ENCODE data around the gene ZNF318.
"Not testable (repeated sequence)": the region's sequence is repeated elsewhere in the genome, so short reads cannot be mapped to it uniquely, and the experiment has no call there.

Gene ZNF318

DNA sequence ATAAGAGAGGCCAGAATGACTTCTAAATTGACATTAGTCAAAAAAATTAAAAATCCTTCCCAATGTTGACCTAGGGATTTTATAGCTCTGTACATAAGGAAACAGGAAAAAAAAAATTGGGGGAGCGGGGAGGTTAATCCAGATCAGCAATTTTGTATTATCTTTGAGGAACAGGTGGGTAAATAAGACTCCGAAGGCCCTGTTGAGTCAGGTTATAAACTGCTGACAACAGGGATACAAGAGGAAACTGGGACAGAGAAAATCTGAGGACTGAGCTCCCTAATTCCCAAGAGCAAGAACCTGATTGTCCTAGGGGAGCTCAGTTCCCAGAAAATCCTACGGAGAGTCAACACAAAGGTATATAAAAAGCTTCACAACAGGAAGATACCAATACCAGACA lies 34.0 kb downstream of the ZNF318 start:
- DNase-seq = no peak

DNA sequence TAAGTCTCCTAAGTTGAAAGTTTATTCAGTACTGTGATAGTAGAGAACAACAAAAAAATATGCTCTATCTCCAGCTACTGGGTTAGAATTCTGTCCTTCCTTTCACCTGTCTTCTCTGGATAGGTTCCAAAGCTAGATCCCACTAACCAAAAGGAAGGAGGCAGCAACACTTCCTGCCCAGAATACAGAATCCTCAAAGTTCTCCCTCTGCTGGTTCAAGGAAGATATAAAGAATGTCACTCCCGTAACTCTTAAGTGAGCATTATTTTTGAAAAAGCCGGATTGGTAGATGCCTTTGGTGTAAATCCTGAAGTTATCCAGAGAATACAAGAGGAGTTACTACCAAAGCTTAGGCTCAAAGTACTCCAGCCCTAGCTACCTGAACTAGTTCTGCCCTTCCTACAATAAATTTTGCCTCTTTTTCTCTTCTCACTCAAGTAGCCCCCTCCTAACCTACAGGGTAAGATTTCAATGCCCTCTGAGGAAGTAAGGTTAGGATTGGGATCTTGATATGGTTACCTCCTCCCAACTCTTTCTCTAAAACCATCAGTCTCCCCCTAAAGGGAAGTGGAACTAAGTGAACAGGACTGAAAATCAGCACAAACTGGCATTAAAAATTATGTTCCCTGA lies 34.9 kb downstream of the ZNF318 start:
- DNase-seq = peak; percentile 15

GRCh38 chr6:43331891-43332290 lies 37.6 kb downstream of the ZNF318 start:
- no peak for DNase-seq

DNA sequence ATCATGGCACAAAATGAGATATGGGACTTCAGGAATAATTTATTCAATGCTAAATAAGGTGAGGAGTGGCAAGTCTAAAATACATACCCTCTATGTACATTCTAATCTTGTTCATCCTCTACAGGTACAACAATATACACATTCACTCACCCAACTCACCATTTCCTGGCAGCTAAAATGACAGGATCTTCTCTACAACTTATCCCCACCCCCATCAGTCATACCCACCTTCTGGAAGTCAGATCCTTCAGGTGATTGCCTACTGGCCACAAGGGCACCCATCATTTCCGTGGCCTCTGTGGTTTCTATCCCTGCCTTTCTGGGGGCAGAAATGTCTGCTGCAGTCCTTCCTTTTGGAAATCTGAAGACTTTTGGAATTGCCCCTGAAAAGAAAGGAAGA lies 38.0 kb downstream of the ZNF318 start:
- DNase-seq = no peak

GRCh38 chr6:43328528-43328927 lies 40.9 kb downstream of the ZNF318 start:
- DNase-seq = no peak

DNA sequence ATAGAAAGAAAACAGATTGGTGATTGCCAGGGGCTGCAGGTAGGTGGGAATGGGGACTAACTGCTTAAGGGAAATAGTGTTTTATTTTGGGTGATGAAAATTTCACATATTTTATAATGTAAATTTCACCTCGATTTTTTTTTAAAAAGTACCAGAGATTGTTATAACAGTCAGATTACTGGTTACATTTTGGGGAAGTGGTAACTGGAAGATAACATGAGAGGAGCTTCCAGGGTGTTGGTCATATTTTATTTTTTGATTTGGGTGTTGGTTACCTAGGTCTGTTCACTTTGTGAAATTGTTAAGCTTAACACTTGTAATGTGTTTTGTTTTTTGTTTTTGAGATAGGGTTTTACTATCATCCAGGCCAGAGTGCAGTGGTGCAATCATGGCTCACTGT lies 43.6 kb downstream of the ZNF318 start:
- no peak for DNase-seq

- no peak for DNase-seq
These were observed 51.4 kb downstream of the ZNF318 start for GRCh38 chr6:43318011-43318410.

GRCh38 chr6:43313813-43314212 lies 55.6 kb downstream of the ZNF318 start:
- no peak for DNase-seq

DNA sequence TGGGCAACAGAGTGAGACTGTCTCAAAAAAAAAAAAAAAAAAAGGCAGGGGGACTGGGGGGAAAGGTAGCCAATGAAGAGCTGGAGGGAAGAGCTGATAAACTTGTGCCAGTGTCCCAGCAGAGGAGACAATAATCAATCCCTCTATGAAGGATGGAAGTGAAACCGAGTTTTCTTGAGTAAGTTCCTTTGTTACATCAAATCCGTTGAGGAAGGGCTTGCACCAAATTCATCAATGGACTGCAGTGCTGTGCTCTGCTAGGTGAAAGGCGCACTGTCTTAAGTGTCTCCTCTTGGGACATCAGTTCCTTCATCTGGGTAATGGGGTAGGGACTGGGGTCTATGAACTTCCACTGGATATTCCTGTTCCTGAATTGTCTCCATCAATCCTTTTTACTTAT lies 57.8 kb downstream of the ZNF318 start:
- no peak for DNase-seq

GRCh38 chr6:43310624-43311023 lies 58.8 kb downstream of the ZNF318 start:
- DNase-seq = no peak

DNA sequence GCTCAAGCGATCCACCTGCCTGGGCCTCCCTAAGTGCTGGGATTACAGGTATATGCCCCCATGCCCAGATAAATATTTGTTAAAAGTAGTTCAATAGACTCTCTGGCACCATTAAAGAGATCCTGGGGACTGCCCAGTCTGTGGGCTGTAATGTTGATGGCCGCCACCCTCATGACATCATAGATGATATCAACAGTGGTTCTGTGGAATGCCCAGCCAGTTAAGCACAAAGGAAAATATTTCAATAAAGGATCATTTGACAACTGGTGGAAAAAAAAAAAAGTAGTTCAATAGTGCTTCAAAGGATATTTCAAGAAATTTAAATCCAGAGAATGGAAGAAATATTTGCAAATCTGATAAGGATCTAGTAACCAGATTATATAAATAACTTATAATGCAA lies 59.3 kb downstream of the ZNF318 start:
- no peak for DNase-seq

DNA sequence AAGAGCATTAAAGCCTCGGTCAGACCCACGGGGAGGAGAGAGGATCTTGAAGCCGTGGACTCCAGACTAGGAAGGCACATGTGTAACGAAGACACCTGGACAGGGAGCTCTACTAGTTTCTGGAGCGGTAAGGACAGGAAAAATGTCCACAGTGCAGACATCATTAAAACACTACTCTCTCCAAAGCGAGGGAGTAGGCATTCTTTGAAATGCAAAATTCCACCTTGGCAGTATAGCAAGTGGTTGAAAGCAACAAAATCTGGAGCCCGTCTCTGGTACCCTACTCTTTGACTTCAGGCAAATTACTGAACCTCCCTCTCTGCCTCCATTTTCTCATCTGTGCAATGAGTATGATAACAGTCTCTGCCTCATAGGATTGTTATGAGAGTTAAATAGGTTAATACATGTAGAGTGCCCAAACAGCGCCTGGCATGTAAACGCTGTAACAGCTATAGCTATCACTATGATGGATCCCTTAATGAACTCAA lies 60.4 kb downstream of the ZNF318 start:
- no peak for DNase-seq

DNA sequence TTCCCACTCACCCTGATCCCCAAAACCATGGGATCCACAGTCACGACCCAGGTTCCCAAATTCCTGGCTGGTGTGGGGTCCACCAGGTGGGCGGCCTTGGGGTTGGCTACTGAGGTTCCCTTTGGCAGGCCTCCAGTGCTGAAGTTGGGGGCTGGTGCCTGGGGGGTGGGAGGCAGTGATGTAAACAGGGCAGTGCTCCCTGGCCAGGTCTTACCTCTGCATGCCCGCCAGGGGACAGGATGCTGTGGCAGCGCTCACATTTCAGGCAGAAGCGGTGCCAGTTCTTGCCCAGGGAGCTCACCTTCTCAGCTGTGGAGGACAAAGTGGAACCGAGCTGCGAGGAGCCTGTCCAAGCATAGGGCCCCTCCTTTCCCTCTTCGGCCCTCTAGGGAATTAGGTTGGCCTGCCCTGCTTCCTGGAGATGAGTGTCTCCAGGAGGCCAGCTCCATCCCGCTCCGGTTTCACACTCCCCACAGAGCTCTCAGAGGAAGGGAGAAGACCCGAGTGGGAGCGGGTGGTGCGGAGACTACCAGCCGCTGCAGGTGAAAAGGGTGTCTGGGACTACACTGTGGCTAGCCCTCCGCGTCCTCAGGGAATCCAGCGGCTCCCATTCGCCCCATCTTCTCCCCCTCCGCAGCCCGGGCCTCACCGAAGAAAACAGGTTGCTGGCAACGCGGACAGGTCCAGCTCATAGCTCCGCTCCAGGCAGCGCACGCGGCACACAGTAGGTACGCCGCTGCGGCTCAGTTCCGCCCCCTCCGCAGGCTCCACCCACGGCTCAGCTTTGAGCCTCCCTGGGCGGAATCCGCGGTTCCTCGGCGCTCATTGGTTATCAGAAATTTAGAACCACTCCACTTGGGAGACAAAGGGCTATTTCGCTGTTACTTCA lies 61.1 kb downstream of the ZNF318 start, which contains the start of gene CRIP3:
CRIP3 (minus strand) TSS at position 726 of the 889 bp plus-strand sequence; CDS start at position 692, 34 bp downstream.
- DNase-seq = peak; percentile 22

- DNase-seq = no peak
These were observed 61.9 kb downstream of the ZNF318 start for GRCh38 chr6:43307451-43308100.

DNA sequence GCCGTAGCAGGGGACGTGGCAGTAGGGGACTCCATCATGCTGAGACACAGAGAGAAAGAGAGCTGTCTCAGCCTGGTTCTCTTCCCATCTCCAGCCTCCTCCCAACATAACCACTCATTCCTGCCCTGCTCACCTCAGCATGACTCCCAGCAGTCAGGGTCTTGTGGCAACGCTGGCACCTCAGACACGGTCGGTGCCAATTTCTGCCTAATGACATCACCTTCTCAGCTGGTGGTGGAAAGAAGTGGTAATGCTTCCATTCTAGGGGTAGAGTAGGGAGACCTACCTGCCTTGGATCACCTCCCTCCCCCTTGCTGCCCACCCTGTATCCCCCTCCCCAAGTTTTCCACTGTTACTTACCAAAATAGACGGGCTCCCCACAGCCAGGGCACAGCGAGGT lies 63.4 kb downstream of the ZNF318 start:
- no peak for DNase-seq

GRCh38 chr6:43304882-43305281 lies 64.6 kb downstream of the ZNF318 start:
- DNase-seq = no peak

DNA sequence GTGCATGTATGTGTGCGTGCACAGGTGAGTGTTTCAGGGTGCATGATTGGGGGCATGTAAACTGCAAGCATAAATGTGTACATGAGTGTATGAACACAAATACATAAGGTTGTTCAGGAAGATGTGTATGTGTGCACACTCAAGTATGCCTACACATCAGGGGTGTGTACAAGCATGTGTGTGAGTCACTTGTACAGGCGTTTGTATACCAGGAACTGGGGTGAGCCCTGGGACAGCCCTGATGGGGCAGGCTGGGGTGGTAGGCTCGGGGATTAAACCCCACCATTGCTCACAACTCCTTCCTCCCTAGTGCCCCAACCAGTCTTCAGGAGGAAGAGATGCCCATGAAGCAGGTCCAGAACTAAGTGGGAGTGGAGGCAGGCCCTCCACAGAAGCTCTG lies 65.1 kb downstream of the ZNF318 start:
- DNase-seq = no peak

GRCh38 chr6:43303751-43304331 lies 65.6 kb downstream of the ZNF318 start:
- no peak for DNase-seq

GRCh38 chr6:43303006-43303405 lies 66.4 kb downstream of the ZNF318 start:
- not testable (repeated sequence) for DNase-seq

GRCh38 chr6:43302126-43302525 lies 67.3 kb downstream of the ZNF318 start:
- DNase-seq = no peak

DNA sequence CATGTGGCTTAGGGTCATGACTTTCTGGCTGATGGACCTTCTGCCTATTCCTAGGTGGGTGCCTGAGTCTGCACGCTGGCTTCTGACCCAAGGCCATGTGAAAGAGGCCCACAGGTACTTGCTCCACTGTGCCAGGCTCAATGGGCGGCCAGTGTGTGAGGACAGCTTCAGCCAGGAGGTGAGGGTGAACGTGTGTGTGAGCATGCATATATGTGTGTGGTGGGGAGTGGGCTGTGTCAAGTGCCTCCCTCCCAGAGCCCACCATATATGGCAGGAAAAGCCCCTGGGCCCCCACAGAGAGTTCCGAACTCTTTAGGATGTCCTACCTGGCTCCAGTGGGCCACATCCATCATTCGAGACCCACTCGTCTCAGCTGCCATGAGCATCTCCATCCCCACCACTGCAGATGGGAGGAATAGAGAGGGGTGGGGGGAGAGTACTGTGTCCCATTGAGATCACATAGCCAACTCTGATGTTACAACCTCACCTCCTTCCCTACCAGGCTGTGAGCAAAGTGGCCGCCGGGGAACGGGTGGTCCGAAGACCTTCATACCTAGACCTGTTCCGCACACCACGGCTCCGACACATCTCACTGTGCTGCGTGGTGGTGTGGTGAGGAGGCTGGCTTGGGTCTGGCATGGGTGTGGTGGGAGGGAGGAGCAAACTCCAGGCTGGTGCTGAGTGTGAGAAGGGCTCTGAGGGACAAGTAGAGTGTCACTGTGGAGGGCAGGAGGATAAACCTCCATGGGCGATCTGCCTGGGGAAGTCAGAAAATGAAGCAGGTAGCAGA lies 68.2 kb downstream of the ZNF318 start:
- no peak for DNase-seq

Data from CD4-positive, alpha-beta T cell treated with Interleukin-4 for 4 hours (primary cell).